ENCODE measurements around the gene FAM114A1.

- TF ChIP-seq, protein P1, sequence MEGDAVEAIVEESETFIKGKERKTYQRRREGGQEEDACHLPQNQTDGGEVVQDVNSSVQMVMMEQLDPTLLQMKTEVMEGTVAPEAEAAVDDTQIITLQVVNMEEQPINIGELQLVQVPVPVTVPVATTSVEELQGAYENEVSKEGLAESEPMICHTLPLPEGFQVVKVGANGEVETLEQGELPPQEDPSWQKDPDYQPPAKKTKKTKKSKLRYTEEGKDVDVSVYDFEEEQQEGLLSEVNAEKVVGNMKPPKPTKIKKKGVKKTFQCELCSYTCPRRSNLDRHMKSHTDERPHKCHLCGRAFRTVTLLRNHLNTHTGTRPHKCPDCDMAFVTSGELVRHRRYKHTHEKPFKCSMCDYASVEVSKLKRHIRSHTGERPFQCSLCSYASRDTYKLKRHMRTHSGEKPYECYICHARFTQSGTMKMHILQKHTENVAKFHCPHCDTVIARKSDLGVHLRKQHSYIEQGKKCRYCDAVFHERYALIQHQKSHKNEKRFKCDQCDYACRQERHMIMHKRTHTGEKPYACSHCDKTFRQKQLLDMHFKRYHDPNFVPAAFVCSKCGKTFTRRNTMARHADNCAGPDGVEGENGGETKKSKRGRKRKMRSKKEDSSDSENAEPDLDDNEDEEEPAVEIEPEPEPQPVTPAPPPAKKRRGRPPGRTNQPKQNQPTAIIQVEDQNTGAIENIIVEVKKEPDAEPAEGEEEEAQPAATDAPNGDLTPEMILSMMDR (IDR thresholded peaks at IDR 0.05; ENCODE audit: control extremely low read depth in 1 of 3, insufficient read depth in 1 of 3, low read depth in 1 of 3, low read length in 3 of 3) = peak in 2 of 3 experiments; percentile 4 to 10; a peak in 2 of 4 replicates
- no peak for TF ChIP-seq CHD1 (IDR thresholded peaks at IDR 0.05; ENCODE audit: low read depth, low read length)
- TF ChIP-seq CEBPB (IDR thresholded peaks at IDR 0.05; ENCODE audit: low read depth, low read length) = no peak
- TF ChIP-seq FOSL1 (IDR thresholded peaks at IDR 0.05; ENCODE audit: insufficient read depth, low read depth, low read length) = no peak
- no peak for TF ChIP-seq E2F6 (IDR thresholded peaks at IDR 0.05)
- peak; percentile 48 to 55 for TF ChIP-seq RAD21 (IDR thresholded peaks at IDR 0.05 in 1 of 2, conservative IDR thresholded peaks at IDR 0.05 in 1 of 2; ENCODE audit: low read depth in 2 of 2, low read length in 2 of 2)
Measured at GRCh38 chr4:38902695-38903094, 35.1 kb downstream of the FAM114A1 start.

Data from H1 (cell line).